Ecto neural progenitor cell (in vitro differentiated cells): Measurements from ENCODE around the gene GASK1A.

ENCODE experiments used
- DNase-seq: peaks from one replicate; pipeline ENCODE4 v3.0.0-alpha.2; 2018; ENCODE audit warnings: low spot score

Gene GASK1A

GRCh38 chr3:43013743-43014155 is 34.6 kb downstream of the GASK1A start:
- no peak for DNase-seq

DNA sequence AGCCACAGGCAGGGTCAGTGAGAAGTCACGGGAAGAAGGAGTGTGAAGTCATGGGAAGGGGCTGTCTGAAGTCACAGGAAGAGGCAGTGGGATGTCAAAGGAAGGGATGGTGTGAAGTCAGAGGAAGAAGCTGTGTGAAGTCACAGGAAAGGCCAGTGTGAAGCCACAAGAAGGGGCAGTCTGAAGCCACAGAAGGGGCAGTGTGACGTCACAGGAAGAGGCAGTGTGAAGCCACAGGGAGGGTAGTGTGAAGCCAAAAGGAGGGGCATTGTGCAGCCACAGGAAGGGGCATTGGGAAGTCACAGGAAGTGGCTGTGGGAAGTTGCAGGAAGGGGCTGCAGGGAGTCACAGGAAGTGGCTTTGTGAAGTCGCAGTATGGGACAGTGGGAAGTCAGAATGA is 35.1 kb downstream of the GASK1A start:
- no peak for DNase-seq

- no peak for DNase-seq
Measured at GRCh38 chr3:43014956-43015355, 35.8 kb downstream of the GASK1A start.

GRCh38 chr3:43015572-43015971 is 36.5 kb downstream of the GASK1A start:
- no peak for DNase-seq

- no peak for DNase-seq
Measured at GRCh38 chr3:43015991-43016865, 37.1 kb downstream of the GASK1A start.

GRCh38 chr3:43017004-43017403 is 37.9 kb downstream of the GASK1A start:
- no peak for DNase-seq

GRCh38 chr3:43017593-43018195 is 38.6 kb downstream of the GASK1A start:
- DNase-seq = no peak

DNA sequence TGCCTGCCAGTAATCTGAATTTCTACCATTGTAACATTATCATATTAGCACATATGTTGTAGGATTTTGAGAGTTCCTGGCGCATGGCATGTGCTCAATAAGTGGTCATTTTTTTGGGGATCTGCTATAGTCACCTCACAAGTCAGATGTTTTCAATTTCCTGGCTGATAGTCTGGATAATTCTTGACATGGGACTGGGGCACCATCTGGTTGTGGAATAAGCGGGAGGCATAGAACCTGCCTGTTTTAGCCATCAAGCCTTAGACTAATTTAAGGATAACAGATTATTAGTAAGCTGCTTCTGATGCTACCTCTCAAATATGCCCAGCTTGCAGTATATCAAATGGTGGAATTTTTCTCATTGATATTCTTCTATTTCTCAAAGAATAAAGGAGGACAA is 39.1 kb downstream of the GASK1A start:
- no peak for DNase-seq

DNA sequence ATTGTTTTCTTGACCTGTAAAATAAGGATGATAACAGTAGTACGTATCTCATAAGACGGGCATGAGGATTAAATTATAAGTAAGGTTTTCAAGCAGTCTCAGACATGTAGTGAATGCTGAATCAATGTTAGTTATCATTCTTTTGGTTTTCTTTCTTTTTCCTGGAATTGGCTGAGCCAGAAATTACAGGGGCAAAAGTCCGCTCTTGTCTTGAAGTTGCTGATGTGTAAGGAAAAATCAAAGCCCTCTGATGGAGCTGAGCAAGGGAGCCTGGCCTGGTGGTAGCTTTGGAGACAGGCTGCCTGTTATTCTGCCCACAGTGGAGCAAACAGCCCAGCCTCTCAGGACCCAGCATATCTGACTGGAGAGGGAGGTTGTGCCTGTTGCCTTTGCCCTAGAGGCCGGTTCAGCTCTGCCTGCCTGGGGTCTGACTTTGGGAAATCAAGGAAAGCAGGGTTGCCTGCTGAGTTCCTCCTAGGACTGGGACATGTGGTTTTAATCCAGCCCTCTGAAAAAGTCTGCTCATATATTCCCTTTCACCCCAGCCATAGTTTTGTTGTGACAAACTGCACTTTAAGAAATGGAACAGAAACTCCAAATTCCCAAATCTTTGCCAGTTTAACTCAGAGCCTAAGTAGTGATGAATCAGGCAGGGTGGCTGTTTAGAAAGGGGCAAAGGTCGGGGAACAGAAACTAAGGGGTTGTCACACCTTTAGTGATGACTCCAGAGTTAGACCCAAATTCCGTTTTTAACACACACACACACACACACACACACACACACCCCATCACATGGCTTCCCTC is 40.1 kb downstream of the GASK1A start:
- no peak for DNase-seq

GRCh38 chr3:43019826-43020225 is 40.7 kb downstream of the GASK1A start:
- DNase-seq = no peak

GRCh38 chr3:43021186-43021585 is 42.1 kb downstream of the GASK1A start:
- DNase-seq = no peak

DNA sequence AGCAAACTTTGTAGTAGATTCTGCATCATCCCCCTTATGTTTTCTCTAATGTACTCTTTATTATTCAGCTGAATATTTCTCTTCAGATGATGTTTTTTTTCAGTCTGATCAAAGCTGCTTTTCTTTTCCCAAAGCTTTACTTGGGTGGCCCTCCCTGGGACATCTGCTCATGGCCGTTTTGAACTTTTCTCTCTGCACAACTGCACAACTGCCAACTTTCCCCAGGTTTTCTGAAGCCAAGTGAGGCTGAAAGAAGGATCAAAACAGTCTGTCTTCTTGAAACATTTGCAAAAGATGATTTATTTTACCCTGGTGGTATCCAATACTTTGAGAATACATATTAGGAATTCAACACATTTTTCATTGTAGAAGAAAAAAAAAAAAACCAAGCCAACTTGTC is 43.0 kb downstream of the GASK1A start:
- DNase-seq = no peak

DNA sequence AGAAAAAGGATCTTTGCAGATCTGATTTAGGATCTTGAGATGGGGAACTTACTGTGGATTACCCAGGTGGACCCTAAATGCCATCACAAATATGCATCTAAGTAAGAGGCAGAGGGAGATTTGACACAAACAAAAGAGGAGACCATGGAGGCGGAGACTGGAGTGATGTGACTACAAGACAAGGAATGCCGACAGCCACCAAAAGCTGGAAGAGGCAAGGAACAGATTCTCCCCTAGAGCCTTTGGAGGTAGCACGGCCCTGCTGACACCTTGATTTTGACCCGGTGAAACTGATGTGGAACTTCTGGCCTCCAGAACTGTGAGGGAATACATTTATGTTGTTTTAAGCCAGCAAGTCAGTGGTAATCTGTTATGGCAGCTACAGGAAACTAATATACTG is 44.0 kb downstream of the GASK1A start:
- no peak for DNase-seq

GRCh38 chr3:43023746-43024145 is 44.6 kb downstream of the GASK1A start:
- no peak for DNase-seq

DNA sequence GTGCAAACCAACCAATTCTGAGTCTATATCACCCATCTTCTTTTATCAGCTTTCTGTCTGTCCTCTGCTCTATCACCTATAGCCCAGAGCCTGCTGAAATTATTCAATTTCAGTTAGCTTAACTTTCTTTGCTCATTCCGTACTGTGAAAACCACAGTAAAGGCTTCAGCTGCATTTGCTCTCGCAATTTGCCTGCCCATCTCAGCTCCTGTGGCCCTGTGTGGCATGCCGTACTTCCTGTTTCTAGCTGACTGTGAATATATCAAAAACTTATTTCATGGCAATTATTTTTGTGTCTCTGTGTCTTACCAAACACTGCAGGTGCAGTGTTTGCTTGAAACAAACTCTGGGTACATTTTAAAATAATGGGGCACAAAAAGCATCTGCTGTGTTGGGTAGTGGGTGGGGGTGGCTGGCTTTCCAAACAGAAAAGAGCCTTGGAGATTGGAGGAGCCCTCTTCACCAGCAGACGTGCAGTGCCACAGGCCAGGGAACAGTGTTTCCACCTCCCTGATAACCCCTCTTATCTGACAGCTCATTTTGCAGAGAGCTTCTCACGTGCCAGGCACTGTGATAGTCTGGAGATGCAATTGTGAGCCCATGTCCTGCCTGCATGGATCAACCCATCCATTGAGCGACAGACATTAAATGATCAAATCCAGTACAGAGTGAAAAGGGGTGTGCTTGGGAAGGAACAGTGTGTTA is 45.2 kb downstream of the GASK1A start:
- no peak for DNase-seq

DNA sequence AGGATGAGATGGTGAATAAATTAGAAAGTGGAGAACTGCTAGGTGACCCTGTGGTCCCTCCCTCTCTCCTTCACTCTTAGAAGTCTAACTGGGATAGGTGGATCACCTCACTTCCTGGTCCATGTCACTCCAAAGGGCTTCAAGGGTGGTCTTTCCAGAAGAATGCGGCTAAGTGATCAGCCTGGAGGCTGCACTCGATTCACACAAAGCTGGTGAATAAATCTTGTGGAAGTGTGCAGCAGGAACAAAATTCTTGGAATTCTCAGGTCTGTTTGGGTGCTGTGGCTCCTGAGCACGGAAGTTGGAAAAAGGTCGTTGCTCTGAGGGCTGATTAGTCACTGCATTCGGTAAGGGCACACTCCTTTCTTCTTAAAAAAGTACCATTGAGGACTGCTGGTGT is 46.3 kb downstream of the GASK1A start:
- peak; percentile 39 for DNase-seq

- no peak for DNase-seq
Measured at GRCh38 chr3:43028001-43028400, 48.9 kb downstream of the GASK1A start.

GRCh38 chr3:43028678-43029490 is 49.8 kb downstream of the GASK1A start:
- DNase-seq = no peak

- no peak for DNase-seq
Measured at GRCh38 chr3:43030162-43030935, 51.2 kb downstream of the GASK1A start.

GRCh38 chr3:43031485-43031884 is 52.4 kb downstream of the GASK1A start:
- no peak for DNase-seq
